PC-3 (cell line): Measurements from ENCODE around the gene CTTNBP2.

ENCODE experiments used
- CTCF ChIP-seq: fragments of 300-600 bp; sonication (generic); conservative IDR thresholded peaks from 2 replicates; pipeline ENCODE4 v1.5.1; 2017; ENCODE audit warnings: antibody characterized with exemption, low read depth, mild to moderate bottlenecking, low read length
- EZH2 ChIP-seq: fragments of 300-600 bp; sonication (generic); IDR thresholded peaks from one replicate; pipeline ENCODE4 v1.6.1; 2017; ENCODE audit warnings: antibody characterized with exemption, mild to moderate bottlenecking, low read length; ENCODE audit not compliant: unreplicated experiment
- EZH2phosphoT487 ChIP-seq: fragments of 300-600 bp; sonication (generic); IDR thresholded peaks from 2 replicates; pipeline ENCODE4 v1.6.1; 2018; ENCODE audit warnings: mild to moderate bottlenecking, antibody characterized with exemption, low read length, borderline replicate concordance

GRCh38 chr7:117686311-117686935 is 186.8 kb downstream of the CTTNBP2 start:
- TF ChIP-seq CTCF, result no peak
- TF ChIP-seq EZH2phosphoT487, result no peak
- TF ChIP-seq EZH2, result no peak
